Liver (tissue), 9 donors: ENCODE measurements around the gene EDIL3. TPM values are rescaled to one million over a fixed set of nuclear protein-coding genes. Genes with fewer than 3 reads are reported as not detected.

Experiments used
- DNase-seq: peaks from one replicate; pipeline ENCODE4 v3.0.0-alpha.2; 2017; ENCODE audit warnings: low spot score
- H3K27ac ChIP-seq, 2 donors: one replicate each; pipeline ENCODE4 v1.7.0; 2013; ENCODE audit warnings: inconsistent platforms in 2 of 2, low read length in 2 of 2, control low read depth in 1 of 2, low read depth in 1 of 2, mild to moderate bottlenecking in 1 of 2
- H3K27me3 ChIP-seq, 4 donors: one replicate each; pipeline versions ENCODE4 v1.6.1 to v1.7.0; 2013; ENCODE audit warnings: low read length in 3 of 4, inconsistent platforms in 1 of 4, mild to moderate bottlenecking in 1 of 4, moderate library complexity in 1 of 4; ENCODE audit not compliant: control insufficient read depth in 4 of 4, insufficient read depth in 4 of 4
- H3K36me3 ChIP-seq, 4 donors: one replicate each; pipeline versions ENCODE4 v1.6.1 to v1.7.0; 2013; ENCODE audit warnings: low read length in 3 of 4, mild to moderate bottlenecking in 3 of 4, low read depth in 1 of 4, moderate library complexity in 1 of 4; ENCODE audit not compliant: control insufficient read depth in 4 of 4, insufficient read depth in 3 of 4
- H3K4me1 ChIP-seq, 4 donors: one replicate each; pipeline versions ENCODE4 v1.6.1 to v1.7.0; 2013; ENCODE audit warnings: low read length in 3 of 4, mild to moderate bottlenecking in 3 of 4, moderate library complexity in 1 of 4; ENCODE audit not compliant: control insufficient read depth in 4 of 4, insufficient read depth in 4 of 4
- H3K4me3 ChIP-seq, 3 donors: one replicate each; pipeline versions ENCODE4 v1.6.1 to v1.7.0; 2013; ENCODE audit warnings: low read length in 3 of 3, control low read depth in 1 of 3, low read depth in 1 of 3, mild to moderate bottlenecking in 1 of 3
- H3K9ac ChIP-seq, 2 donors: one replicate each; pipeline ENCODE4 v1.7.0; 2013; ENCODE audit warnings: low read length in 2 of 2, mild to moderate bottlenecking in 2 of 2, moderate library complexity in 2 of 2, control low read depth in 1 of 2, low read depth in 1 of 2
- H3K9me3 ChIP-seq, 4 donors: one replicate each; pipeline versions ENCODE4 v1.6.1 to v1.7.0; 2013; ENCODE audit warnings: low read length in 3 of 4; ENCODE audit not compliant: control insufficient read depth in 4 of 4
- ATF3 ChIP-seq: IDR thresholded peaks from 2 replicates; pipeline ENCODE4 v1.6.1; 2016; ENCODE audit warnings: antibody characterized with exemption
- CTCF ChIP-seq: fragments of 150-350 bp; IDR thresholded peaks from 2 replicates; pipeline ENCODE4 v1.5.1; 2017; ENCODE audit warnings: improper control_type of control experiment, low read depth, low read length; ENCODE audit not compliant: missing input control
- EGR1 ChIP-seq, 2 donors: IDR thresholded peaks; 2 replicates each; pipeline ENCODE4 v1.6.1; 2016 to 2018; ENCODE audit warnings: antibody characterized with exemption in 2 of 2, low read depth in 2 of 2
- FOXA1 ChIP-seq: IDR thresholded peaks from 2 replicates; pipeline ENCODE4 v1.6.1; 2016; ENCODE audit warnings: antibody characterized with exemption
- FOXA2 ChIP-seq: IDR thresholded peaks from 2 replicates; pipeline ENCODE4 v1.6.1; 2016; ENCODE audit warnings: antibody characterized with exemption
- GABPA ChIP-seq, 2 donors: IDR thresholded peaks in 1 of 2; conservative IDR thresholded peaks in 1 of 2; 2 replicates each; pipeline ENCODE4 v1.6.1; 2016; ENCODE audit warnings: antibody characterized with exemption in 2 of 2, mild to moderate bottlenecking in 1 of 2, moderate library complexity in 1 of 2
- HNF4A ChIP-seq, 2 donors: conservative IDR thresholded peaks; 2 replicates each; pipeline ENCODE4 v1.6.1; 2016; ENCODE audit warnings: antibody characterized with exemption in 2 of 2, mild to moderate bottlenecking in 2 of 2
- HNF4G ChIP-seq: IDR thresholded peaks from 2 replicates; pipeline ENCODE4 v1.6.1; 2016; ENCODE audit warnings: antibody characterized with exemption
- JUND ChIP-seq, 2 donors: IDR thresholded peaks; 2 replicates each; pipeline ENCODE4 v1.6.1; 2016; ENCODE audit warnings: antibody characterized with exemption in 2 of 2
- MAX ChIP-seq: IDR thresholded peaks from 2 replicates; pipeline ENCODE4 v1.6.1; 2016; ENCODE audit warnings: antibody characterized with exemption
- NR2F2 ChIP-seq: IDR thresholded peaks from 2 replicates; pipeline ENCODE4 v1.6.1; 2016; ENCODE audit warnings: antibody characterized with exemption
- RAD21 ChIP-seq, 2 donors: IDR thresholded peaks; 2 replicates each; pipeline ENCODE4 v1.6.1; 2016; ENCODE audit warnings: antibody characterized with exemption in 2 of 2, mild to moderate bottlenecking in 2 of 2
- REST ChIP-seq: IDR thresholded peaks from 2 replicates; pipeline ENCODE4 v1.6.1; 2016; ENCODE audit warnings: antibody characterized with exemption, mild to moderate bottlenecking
- RXRA ChIP-seq, 2 donors: IDR thresholded peaks; 2 replicates each; pipeline ENCODE4 v1.6.1; 2017 to 2018; ENCODE audit warnings: antibody characterized with exemption in 2 of 2, mild to moderate bottlenecking in 1 of 2
- SP1 ChIP-seq: IDR thresholded peaks from 2 replicates; pipeline ENCODE4 v1.6.1; 2018; ENCODE audit warnings: antibody characterized with exemption, mild to moderate bottlenecking
- TAF1 ChIP-seq: conservative IDR thresholded peaks from 2 replicates; pipeline ENCODE4 v1.6.1; 2016; ENCODE audit warnings: antibody characterized with exemption, mild to moderate bottlenecking
- YY1 ChIP-seq: IDR thresholded peaks from 2 replicates; pipeline ENCODE4 v1.6.1; 2016; ENCODE audit warnings: antibody characterized with exemption, mild to moderate bottlenecking
- ZBTB33 ChIP-seq: IDR thresholded peaks from 2 replicates; pipeline ENCODE4 v1.6.1; 2016; ENCODE audit warnings: antibody characterized with exemption
- WGBS: extraction: QIAGEN DNeasy Blood & Tissue Kit; methylation state at CpG from one replicate; pipeline ENCODE4 v1.1.7; 2013; 5-methylcytosine and 5-hydroxymethylcytosine counted together
- polyA plus RNA-seq, 2 donors: library from polyadenylated mRNA; stranded (reverse) in 1 of 2; unstranded in 1 of 2; fragments of 200-250 nt in 1 of 2; fragments of >200 nt in 1 of 2; fragmentation: Nextera tagmentation in 1 of 2; extraction: Ambion mirVana in 1 of 2; gene quantifications; one replicate each; pipeline versions ENCODE4 v1.2.1 to v1.2.3, GENCODE V29; 2013 to 2015
- total RNA-seq, 2 donors: library from RNA; depleted of rRNA; stranded (reverse); fragments of >200 nt; gene quantifications; one replicate each; pipeline ENCODE4 v1.2.3, GENCODE V29; 2014
- donor health status: healthy.
- donor health status: healthy.
- donor health status: healthy.
- donor health status: healthy.
- donor health status: healthy.

Gene EDIL3
- total and polyA plus RNA-seq, 4 donors: 0.33 to 12.0 (median 0.76) TPM

GRCh38 chr5:84392836-84393235 lies 8.2 kb upstream of the EDIL3 start:
- no peak for TF ChIP-seq RXRA (IDR thresholded peaks at IDR 0.05)
- no peak for TF ChIP-seq ATF3
- no peak for TF ChIP-seq MAX
- no peak for TF ChIP-seq NR2F2
- no peak for TF ChIP-seq CTCF
- TF ChIP-seq RAD21 (IDR thresholded peaks at IDR 0.05): no peak
- TF ChIP-seq EGR1 (IDR thresholded peaks at IDR 0.05; ENCODE audit: low read depth in 2 of 2): no peak
- no peak for TF ChIP-seq SP1
- Histone ChIP-seq H3K4me1 (no peaks in the 10 kb centered on the region), H3K9me3 (no peaks in the 10 kb centered on the region), H3K9ac (no peak overlapping the region), H3K27me3 (peaks cover 0 to 2% (median 0%) of the 10 kb centered on the region in 4 donors), H3K36me3 (no peaks in the 10 kb centered on the region), H3K27ac (no peak overlapping the region), H3K4me3 (no peak overlapping the region)
- 76% methylated on average over 2 of the region's 2 CpGs for WGBS
- DNase-seq: no peak

DNA sequence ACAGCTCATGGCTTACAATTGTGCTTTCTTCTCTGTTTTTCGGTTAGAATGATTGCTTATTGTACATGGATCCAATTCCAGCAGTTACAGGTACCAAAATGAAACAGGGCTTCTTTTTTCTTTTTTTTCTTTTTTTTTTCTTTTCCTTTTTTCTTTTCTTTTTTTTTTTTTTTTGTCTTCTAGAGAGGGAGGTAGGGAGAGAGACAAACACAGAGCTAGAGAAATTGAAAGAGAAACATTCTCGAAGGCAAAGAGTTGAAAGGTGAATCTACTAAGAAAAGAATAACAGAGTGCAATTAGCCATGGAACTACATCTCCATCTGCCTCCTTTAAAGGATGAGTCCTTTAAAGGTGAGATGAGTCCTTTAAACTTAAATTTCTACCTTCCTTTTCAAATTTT lies 1.0 kb upstream of the EDIL3 start:
- peaks cover 2 to 11% (median 4%) of the 10 kb centered on the region in 4 donors for H3K27me3 ChIP-seq
- DNase-seq: no peak
- H3K4me1 ChIP-seq: peaks cover 4 to 32% (median 17%) of the 10 kb centered on the region in 4 donors
- H3K4me3 ChIP-seq: no peak overlapping the region
- H3K27ac ChIP-seq: no peak overlapping the region
- WGBS: 45% methylated on average over 2 of the region's 2 CpGs
- TF ChIP-seq MAX: no peak
- no peak for TF ChIP-seq FOXA1
- no peak for TF ChIP-seq EGR1 (IDR thresholded peaks at IDR 0.05; ENCODE audit: low read depth in 2 of 2)
- no peak for TF ChIP-seq RXRA (IDR thresholded peaks at IDR 0.05)
- no peak for TF ChIP-seq GABPA (IDR thresholded peaks at IDR 0.05 in 1 of 2, conservative IDR thresholded peaks at IDR 0.05 in 1 of 2)
- no peak for TF ChIP-seq ZBTB33
- TF ChIP-seq ATF3: no peak
- no peak for TF ChIP-seq REST
- no peak for TF ChIP-seq CTCF
- no peak for TF ChIP-seq HNF4A (conservative IDR thresholded peaks at IDR 0.05)
- TF ChIP-seq JUND (IDR thresholded peaks at IDR 0.05): no peak
- no peak for TF ChIP-seq YY1
- no peak for TF ChIP-seq FOXA2
- TF ChIP-seq HNF4G: no peak
- TF ChIP-seq TAF1: no peak
- TF ChIP-seq SP1: no peak
- TF ChIP-seq RAD21 (IDR thresholded peaks at IDR 0.05): no peak
- no peaks in the 10 kb centered on the region for H3K9me3 ChIP-seq
- no peak overlapping the region for H3K9ac ChIP-seq
- H3K36me3 ChIP-seq: no peaks in the 10 kb centered on the region
